PC-9 (cell line): Measurements from ENCODE around the gene PPP6C.

Source experiments
- CTCF ChIP-seq: fragments of 200-600 bp; sonication (generic); conservative IDR thresholded peaks from 2 replicates; pipeline ENCODE4 v1.6.1; 2017; ENCODE audit warnings: mixed run types, antibody characterized with exemption, mild to moderate bottlenecking, moderate library complexity
- EZH2 ChIP-seq: fragments of 200-600 bp; sonication (generic); IDR thresholded peaks from 2 replicates; pipeline ENCODE4 v1.8.0; 2017; ENCODE audit warnings: antibody characterized with exemption, low read depth

- TF ChIP-seq EZH2 (no peak), CTCF (no peak)
These were observed 8.7 kb downstream of the PPP6C start for GRCh38 chr9:125180876-125181275.
